K562 (cell line): ENCODE results near the gene RARA. TPM values are rescaled to one million over a fixed set of nuclear protein-coding genes. Genes with fewer than 3 reads are reported as not detected.

ENCODE experiments used
- BRCA1 ChIP-seq, 2 experiments: fragments of 450-650 bp in 1 of 2; sonication (generic) in 1 of 2; formaldehyde crosslinking in 1 of 2; IDR thresholded peaks; 2 replicates each; pipeline versions ENCODE4 v1.5.0 to v1.6.1; 2017 to 2020; ENCODE audit warnings: mild to moderate bottlenecking in 1 of 2, missing genetic modification reagents in 1 of 2
- FOXK1 ChIP-seq: sonication (generic); formaldehyde crosslinking; IDR thresholded peaks from 2 replicates; pipeline ENCODE4 v1.8.0; 2022; ENCODE audit warnings: missing genetic modification reagents, mild to moderate bottlenecking, borderline replicate concordance
- HMGN3 ChIP-seq: IDR thresholded peaks from 2 replicates; pipeline ENCODE4 v1.6.1; 2011; ENCODE audit warnings: borderline replicate concordance, low read depth, mild to moderate bottlenecking, mixed read lengths, low read length; ENCODE audit not compliant: insufficient read length; ENCODE audit errors: extremely low read depth
- LEF1 ChIP-seq: fragments of 450-650 bp; IDR thresholded peaks from 2 replicates; pipeline ENCODE4 v1.6.1; 2016; ENCODE audit warnings: mild to moderate bottlenecking
- NCOR1 ChIP-seq: fragments of 450-650 bp; IDR thresholded peaks from 2 replicates; pipeline ENCODE4 v1.6.1; 2016; ENCODE audit warnings: mild to moderate bottlenecking, moderate library complexity
- NUFIP1 ChIP-seq: fragments of 450-650 bp; IDR thresholded peaks from 2 replicates; pipeline ENCODE4 v1.6.1; 2018; ENCODE audit not compliant: partially characterized antibody
- POLR2B ChIP-seq: fragments of 450-650 bp; IDR thresholded peaks from 2 replicates; pipeline ENCODE4 v1.6.1; 2018; ENCODE audit warnings: low read depth; ENCODE audit not compliant: partially characterized antibody
- PTRF ChIP-seq: fragments of 450-650 bp; IDR thresholded peaks from 2 replicates; pipeline ENCODE4 v1.6.1; 2016; ENCODE audit warnings: mild to moderate bottlenecking, missing genetic modification characterization, missing compliant biosample characterization
- PYGO2 ChIP-seq: fragments of 450-650 bp; IDR thresholded peaks from 2 replicates; pipeline ENCODE4 v1.6.1; 2016; ENCODE audit warnings: mild to moderate bottlenecking, missing genetic modification characterization, moderate library complexity, missing compliant biosample characterization
- SREBF1 ChIP-seq: fragments of 150-350 bp; IDR thresholded peaks from 2 replicates; pipeline ENCODE4 v1.6.1; 2014; ENCODE audit warnings: antibody characterized with exemption, low read depth, low read length, borderline replicate concordance
- TAL1 ChIP-seq: fragments of 450-650 bp; IDR thresholded peaks from 2 replicates; pipeline ENCODE4 v1.6.1; 2016; ENCODE audit warnings: mild to moderate bottlenecking
- TEAD4 ChIP-seq, 2 experiments: sonication (generic) in 1 of 2; formaldehyde crosslinking in 1 of 2; IDR thresholded peaks; 2 replicates each; pipeline versions ENCODE4 v1.6.1 to v1.8.0; 2012 to 2022; ENCODE audit warnings: borderline replicate concordance in 1 of 2, inconsistent platforms in 1 of 2, low read length in 1 of 2, mild to moderate bottlenecking in 1 of 2, missing genetic modification reagents in 1 of 2
- ZBED1 ChIP-seq: IDR thresholded peaks from 2 replicates; pipeline ENCODE4 v1.6.1; 2014
- ZBTB33 ChIP-seq: sonication (generic); formaldehyde crosslinking; IDR thresholded peaks from 2 replicates; pipeline ENCODE4 v1.8.1; 2023; ENCODE audit warnings: mild to moderate bottlenecking, missing genetic modification reagents
- ZNF134 ChIP-seq: fragments of 250-450 bp; sonication (Bioruptor Pico); conservative IDR thresholded peaks from 2 replicates; pipeline ENCODE4 v1.4.0; 2020
- ZNF24 ChIP-seq: fragments of 450-650 bp; IDR thresholded peaks from 2 replicates; pipeline ENCODE4 v1.6.1; 2016
- ZNF408 ChIP-seq: fragments of 250-450 bp; sonication (Bioruptor Pico); IDR thresholded peaks from 2 replicates; pipeline ENCODE4 v1.4.0; 2020; ENCODE audit warnings: low read depth, mild to moderate bottlenecking, moderate library complexity
- ZNF512 ChIP-seq: IDR thresholded peaks from 2 replicates; pipeline ENCODE4 v1.6.1; 2016; ENCODE audit warnings: missing genetic modification characterization, missing compliant biosample characterization
- ZNF766 ChIP-seq: fragments of 200-800 bp; sonication (Bioruptor generic); conservative IDR thresholded peaks from 2 replicates; pipeline ENCODE4 v1.6.1; 2016; ENCODE audit warnings: missing genetic modification characterization, missing compliant biosample characterization
- ZZZ3 ChIP-seq: fragments of 450-650 bp; IDR thresholded peaks from 2 replicates; pipeline ENCODE4 v1.6.1; 2016; ENCODE audit warnings: antibody characterized with exemption, mild to moderate bottlenecking, moderate library complexity
- polyA plus RNA-seq, 8 experiments: library from polyadenylated mRNA; depleted of rRNA in 4 of 8; stranded (reverse) in 5 of 8; unstranded in 3 of 8; fragments of >200 nt; fragmentation: Nextera tagmentation in 2 of 8; fragmentation: Illumina TruSeq in 1 of 8; extraction: Ambion mirVana in 2 of 8; extraction: Trizol in 1 of 8; gene quantifications; 2 replicates each; pipeline versions ENCODE4 v1.2.1 to v1.2.3, GENCODE V29; 2011 to 2014; ENCODE audit warnings: inconsistent platforms in 1 of 8, missing spikeins in 1 of 8
- total RNA-seq, 7 experiments: library from RNA; depleted of rRNA in 6 of 7; stranded (reverse); fragments of >200 nt in 6 of 7; fragmentation: Illumina TruSeq in 2 of 7; extraction: Trizol in 2 of 7; gene quantifications; 2 replicates each; pipeline versions ENCODE4 v1.2.1 to v1.2.3, GENCODE V29; 2011 to 2021; ENCODE audit warnings: low replicate concordance in 1 of 7
- TF ChIP-seq, protein P1 (sequence below): fragments of 450-650 bp; IDR thresholded peaks from 2 replicates; pipeline ENCODE4 v1.6.1; 2018; ENCODE audit warnings: mild to moderate bottlenecking, low read depth; ENCODE audit not compliant: partially characterized antibody
- TF ChIP-seq, protein P2 (sequence below): conservative IDR thresholded peaks from 2 replicates; pipeline ENCODE4 v1.6.1; 2011; ENCODE audit warnings: low read depth, mild to moderate bottlenecking, low read length; ENCODE audit not compliant: control insufficient read depth
- TF ChIP-seq, protein P3 (sequence below): fragments of 450-650 bp; formaldehyde crosslinking; IDR thresholded peaks from 2 replicates; pipeline ENCODE4 v1.4.0; 2022; ENCODE audit warnings: missing genetic modification characterization

RARA gene
- total and polyA plus RNA-seq, 9 of the 15 experiments (the other 6 are each of a cell fraction or from before 2014, with no cell fraction given), result 0.10 to 28.0 (median 7.9) TPM

DNA sequence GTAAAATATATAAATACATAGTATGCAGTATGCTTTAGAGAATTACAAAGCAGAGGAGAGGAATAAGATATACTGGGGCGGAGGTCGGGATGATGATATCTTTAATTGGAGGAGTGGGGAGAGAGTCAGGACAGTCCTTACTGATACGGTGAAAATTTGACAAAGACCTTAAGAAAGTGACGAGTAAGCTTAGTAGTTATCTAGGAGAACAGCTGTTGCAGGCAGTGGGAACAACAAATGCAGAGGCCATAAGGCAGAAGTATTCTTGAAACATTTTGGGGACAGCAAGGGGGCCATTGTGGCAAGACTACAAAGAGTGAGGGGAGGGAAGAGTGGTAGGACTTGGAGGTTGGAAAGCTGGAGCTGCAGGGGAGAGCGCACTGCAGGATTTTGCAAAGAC, 43.6 kb upstream of the RARA start (continued):
- TF ChIP-seq BRCA1 (IDR thresholded peaks at IDR 0.05), result no peak
- no peak for TF ChIP-seq BRCA1 (CRISPR knock-in tag; IDR thresholded peaks at IDR 0.05)
- TF ChIP-seq TAL1, result peak; percentile 68
- TF ChIP-seq, protein P1, sequence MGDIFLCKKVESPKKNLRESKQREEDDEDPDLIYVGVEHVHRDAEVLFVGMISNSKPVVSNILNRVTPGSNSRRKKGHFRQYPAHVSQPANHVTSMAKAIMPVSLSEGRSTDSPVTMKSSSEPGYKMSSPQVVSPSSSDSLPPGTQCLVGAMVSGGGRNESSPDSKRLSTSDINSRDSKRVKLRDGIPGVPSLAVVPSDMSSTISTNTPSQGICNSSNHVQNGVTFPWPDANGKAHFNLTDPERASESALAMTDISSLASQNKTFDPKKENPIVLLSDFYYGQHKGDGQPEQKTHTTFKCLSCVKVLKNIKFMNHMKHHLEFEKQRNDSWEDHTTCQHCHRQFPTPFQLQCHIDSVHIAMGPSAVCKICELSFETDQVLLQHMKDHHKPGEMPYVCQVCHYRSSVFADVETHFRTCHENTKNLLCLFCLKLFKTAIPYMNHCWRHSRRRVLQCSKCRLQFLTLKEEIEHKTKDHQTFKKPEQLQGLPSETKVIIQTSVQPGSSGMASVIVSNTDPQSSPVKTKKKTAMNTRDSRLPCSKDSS, result no peak
- TF ChIP-seq NCOR1, result peak; percentile 41; the same call in 1 of the 2 replicates
- no peak for TF ChIP-seq ZBED1
- TF ChIP-seq PTRF (tag), result no peak
- no peak for TF ChIP-seq ZNF24
- TF ChIP-seq ZBTB33 (CRISPR knock-in tag), result no peak
- no peak for TF ChIP-seq LEF1
- no peak for TF ChIP-seq POLR2B
- TF ChIP-seq PYGO2 (tag), result no peak
- TF ChIP-seq ZNF408 (CRISPR knock-in tag), result no peak
- TF ChIP-seq TEAD4 (IDR thresholded peaks at IDR 0.05; ENCODE audit: low read length), result no peak
- no peak for TF ChIP-seq TEAD4 (CRISPR knock-in tag; IDR thresholded peaks at IDR 0.05; ENCODE audit: borderline replicate concordance)
- TF ChIP-seq ZNF512 (tag), result no peak
- TF ChIP-seq FOXK1 (CRISPR knock-in tag), result no peak
- TF ChIP-seq SREBF1, result no peak
- 0 out of 2 replicates have a peak, but pooled peaks have one; percentile 19 for TF ChIP-seq ZNF766 (CRISPR knock-in tag)
- no peak for TF ChIP-seq HMGN3
- no peak for TF ChIP-seq NUFIP1
- TF ChIP-seq, protein P2, sequence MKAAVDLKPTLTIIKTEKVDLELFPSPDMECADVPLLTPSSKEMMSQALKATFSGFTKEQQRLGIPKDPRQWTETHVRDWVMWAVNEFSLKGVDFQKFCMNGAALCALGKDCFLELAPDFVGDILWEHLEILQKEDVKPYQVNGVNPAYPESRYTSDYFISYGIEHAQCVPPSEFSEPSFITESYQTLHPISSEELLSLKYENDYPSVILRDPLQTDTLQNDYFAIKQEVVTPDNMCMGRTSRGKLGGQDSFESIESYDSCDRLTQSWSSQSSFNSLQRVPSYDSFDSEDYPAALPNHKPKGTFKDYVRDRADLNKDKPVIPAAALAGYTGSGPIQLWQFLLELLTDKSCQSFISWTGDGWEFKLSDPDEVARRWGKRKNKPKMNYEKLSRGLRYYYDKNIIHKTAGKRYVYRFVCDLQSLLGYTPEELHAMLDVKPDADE, result no peak
- TF ChIP-seq ZNF134 (CRISPR knock-in tag), result no peak
- TF ChIP-seq ZZZ3, result no peak
- TF ChIP-seq, protein P3, sequence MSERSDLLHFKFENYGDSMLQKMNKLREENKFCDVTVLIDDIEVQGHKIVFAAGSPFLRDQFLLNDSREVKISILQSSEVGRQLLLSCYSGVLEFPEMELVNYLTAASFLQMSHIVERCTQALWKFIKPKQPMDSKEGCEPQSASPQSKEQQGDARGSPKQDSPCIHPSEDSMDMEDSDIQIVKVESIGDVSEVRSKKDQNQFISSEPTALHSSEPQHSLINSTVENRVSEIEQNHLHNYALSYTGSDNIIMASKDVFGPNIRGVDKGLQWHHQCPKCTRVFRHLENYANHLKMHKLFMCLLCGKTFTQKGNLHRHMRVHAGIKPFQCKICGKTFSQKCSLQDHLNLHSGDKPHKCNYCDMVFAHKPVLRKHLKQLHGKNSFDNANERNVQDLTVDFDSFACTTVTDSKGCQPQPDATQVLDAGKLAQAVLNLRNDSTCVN (CRISPR knock-in tag), result no peak
